Activated T-cell treated with anti-CD3 and anti-CD28 coated beads, Interleukin-2, amount 50 U/mL, for 1 hour (primary cell): ENCODE results near the gene NLRP1.

Experiments used
- DNase-seq: peaks from one replicate; pipeline ENCODE4 v3.0.0-alpha.2; 2020

NLRP1 gene

DNA sequence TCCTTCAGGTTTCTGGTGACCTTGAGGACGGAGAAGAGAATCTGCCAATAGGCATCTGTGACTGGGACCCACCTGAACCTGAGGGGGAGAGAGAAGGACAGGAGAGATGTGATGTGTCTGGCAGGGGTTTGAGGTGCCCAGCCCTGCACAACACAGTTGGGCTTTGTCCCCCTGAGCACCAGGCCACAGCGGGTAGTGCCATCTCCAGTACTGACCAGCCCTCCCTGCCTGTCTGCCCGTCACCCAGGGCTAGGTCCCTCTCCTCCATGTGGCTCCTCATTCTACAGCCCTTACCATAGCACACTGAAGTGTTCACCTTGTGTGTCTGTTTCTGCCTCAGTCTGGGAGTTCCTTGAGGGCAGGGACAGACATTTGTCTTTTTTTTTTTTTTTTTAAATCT, 30.8 kb downstream of the NLRP1 start:
- peak; percentile 4 for DNase-seq

DNA sequence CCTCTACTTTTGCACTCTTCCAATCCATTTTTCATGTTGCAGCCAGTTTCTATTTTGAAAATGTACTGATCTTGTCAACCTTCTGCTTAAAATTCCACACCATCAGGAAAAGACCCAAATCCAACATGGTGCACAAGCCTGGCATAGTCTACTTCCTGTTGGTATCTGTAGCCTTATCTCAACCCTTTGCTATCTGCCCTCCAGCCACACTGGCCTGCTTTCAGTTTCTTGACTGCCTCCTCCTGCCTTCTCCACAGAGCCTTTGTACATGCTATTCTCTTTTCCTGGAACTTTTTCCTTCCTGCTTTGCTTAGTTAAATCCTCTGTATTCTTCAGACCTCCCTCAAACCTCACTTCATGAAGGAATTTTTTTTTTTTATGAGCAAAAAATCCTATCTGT, 31.5 kb downstream of the NLRP1 start:
- no peak for DNase-seq

GRCh38 chr17:5545051-5545987, 39.0 kb downstream of the NLRP1 start:
- DNase-seq = peak; percentile 10

DNA sequence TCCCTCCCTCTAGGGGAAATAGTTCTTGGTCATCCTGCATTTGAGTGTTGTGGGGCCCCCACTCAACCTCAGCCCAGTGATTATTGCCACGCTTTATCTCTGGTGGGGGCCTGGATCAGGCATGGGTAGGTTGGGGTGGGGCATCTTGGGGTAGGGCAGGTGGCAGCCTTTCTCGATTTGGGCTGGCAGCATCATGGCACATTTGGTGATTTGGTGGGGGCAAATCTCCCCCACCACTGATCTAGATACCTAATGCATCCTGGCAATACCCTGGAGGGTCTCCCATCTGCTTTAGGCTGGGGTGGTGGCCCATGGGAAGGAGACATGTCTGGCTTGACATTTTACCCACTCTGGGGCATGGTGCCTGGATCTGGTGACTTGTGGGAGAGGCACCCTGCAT, 40.2 kb downstream of the NLRP1 start:
- DNase-seq = peak; percentile 9

GRCh38 chr17:5541610-5542202, 42.6 kb downstream of the NLRP1 start:
- DNase-seq = peak; percentile 4

- DNase-seq = peak; percentile 11
These were observed 44.0 kb downstream of the NLRP1 start for GRCh38 chr17:5540321-5540720.

- DNase-seq = no peak
These were observed 45.0 kb downstream of the NLRP1 start for GRCh38 chr17:5539286-5539685.

DNA sequence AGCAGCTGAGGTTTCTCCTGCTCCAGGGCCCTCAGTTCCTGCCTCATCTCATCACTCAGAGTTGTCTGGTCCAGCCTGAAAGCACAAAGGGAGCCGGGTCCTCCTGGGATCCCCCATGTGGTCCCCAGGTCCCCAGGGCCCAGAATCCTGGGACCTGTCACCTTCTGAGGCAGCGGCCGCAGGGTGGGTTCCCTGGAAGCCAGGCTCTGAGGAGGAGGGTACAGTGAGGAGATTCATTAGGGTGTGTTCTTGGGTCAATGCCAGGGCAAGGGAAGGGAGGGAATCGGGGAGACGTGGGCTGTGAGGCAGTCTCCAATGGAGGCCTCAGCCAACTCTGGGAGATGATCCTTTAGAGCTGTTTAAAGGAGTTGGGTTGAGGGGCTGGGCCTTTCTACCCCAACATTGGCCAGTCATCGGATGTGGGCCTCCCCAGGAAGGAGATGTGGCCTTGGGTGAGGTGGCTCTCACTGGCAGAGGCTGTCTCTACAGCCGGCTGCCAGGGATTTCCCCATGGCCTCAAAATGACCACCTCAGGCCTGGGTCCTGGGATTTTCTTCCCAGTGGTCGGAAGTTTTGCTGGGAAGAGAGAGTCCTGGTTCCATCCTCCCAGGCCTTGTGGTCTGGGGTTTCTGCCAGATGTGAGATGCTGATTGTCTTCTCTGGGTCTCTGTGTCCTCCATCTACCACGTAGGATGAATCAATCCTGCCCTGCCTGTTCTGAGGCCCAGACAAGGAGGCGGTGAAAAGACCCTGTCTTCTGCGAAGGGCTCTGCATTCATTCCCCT, 47.3 kb downstream of the NLRP1 start:
- no peak for DNase-seq

DNA sequence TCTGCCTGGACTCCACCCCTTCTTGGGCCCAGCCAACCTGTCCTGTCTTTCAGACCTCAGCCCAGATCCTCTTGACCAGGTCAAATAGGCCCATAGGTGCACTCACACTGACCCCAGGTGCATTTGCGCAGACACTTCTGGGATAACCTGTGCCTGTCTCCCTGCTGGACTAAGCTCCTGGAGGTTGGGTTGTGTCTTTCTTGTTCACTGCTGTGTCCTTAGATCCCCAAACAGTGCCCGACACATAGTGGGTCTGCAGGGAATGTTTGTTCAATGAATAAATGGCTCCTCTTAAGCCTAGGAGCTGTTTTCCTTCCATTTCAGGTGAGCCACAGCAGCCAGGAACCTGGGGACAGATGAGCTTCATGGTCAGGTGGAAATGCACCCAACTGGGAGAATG, 48.9 kb downstream of the NLRP1 start:
- DNase-seq = no peak

DNA sequence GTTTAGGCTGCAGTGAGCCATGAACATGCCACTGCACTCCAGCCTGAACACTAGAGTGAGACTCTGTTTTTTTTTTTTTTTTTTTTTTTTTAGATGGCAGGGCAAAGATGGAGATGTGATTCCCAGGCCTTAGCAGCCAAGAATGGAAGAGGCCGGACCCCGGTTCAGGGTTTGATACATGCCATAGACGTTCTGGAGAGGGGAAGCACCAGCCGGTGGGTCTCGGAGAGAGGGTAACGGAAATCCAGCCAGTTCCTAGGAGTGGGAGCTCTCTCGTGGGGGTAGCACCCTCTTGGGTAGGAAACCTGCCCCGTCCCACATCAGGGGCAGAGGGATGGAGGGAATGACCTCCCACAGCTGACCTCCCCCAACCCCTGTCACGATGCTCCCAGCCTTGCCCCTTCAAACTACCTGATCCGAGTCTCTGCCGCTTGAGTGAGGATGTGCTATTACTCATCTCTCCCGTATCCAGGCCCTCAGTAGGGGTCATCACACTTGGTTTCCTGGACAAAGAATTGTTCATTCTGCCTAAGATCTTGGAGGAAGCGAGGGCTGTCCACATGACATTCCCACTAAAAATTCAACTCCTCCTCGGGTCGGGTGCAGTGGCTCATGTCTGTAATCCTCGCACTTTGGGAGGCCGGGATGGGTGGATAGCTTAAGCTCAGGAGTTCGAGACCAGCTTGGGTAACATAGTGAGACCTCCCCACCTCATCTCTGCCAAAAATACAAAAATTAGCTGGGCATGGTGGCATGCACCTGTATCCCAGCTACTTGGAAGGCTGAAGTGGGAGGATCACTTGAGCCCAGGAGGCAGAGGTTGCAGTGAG, 50.6 kb downstream of the NLRP1 start:
- DNase-seq = no peak

DNA sequence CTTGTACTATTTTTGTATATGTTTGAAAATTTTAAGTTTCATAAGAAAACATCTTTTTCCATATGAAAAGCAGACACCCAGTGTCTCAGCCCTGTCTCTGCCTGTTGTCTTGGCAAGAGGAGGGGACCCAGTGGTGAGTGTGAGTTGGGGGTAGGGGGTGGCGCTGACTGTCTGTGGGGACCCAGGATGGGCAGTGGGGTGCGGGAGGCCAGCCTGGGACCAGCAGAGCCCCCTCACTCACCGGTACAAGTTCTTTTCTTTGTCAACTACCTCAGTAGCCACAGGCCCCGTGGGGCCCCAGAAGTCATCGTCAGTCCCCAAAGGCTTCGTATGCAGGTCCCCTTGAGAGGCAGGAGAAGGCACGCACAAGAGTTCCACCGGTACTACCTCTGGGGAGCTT, 51.7 kb downstream of the NLRP1 start:
- DNase-seq = no peak

DNA sequence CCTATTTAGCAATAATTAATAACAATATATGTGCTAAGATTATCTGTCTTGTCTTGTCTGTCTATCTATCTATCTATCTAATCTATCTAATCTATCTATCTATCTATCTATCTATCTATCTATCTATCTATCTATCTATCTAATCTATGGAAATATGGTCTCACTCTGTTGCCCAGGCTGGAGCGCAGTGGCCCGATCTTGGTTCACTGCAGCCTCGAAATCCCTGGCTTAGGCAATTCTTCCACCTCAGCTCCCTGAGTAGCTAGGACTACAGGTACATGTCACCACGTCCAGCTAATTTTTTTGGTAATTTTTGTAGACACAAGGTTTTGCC, 53.3 kb downstream of the NLRP1 start:
- DNase-seq = no peak

- no peak for DNase-seq
These were observed 53.8 kb downstream of the NLRP1 start for GRCh38 chr17:5530265-5531084.

DNA sequence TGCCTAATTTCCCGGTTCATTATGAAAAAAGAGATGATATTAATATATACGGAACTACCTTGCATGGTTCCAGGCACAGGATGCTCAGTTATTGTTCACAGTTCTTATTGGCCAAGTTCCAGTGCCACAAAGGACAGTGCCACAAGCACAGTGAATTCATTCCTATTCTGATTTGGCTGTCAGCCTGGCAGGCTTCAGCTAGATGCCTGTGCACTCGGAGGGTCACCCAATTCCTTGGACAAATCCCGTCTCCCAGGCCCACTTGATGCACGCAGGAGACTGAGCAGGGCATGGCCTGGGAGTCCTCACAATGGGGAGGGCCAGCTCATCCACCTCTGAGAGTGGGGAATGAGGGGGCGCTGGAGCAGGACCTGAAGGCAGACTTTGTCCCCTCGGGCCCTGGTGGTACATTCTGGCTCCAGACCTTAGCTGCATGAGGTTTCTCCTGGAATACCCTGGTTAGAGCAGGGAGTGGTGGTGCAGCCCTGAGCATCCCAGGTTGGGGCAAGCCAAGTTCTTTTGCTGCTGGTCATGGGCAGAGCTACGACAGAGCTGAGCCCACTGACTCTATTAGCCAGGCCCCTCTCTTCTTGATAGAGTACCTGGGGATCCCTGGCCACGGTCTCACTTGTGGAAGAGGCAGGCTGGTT, 56.6 kb downstream of the NLRP1 start:
- DNase-seq = no peak

- no peak for DNase-seq
These were observed 57.3 kb downstream of the NLRP1 start for GRCh38 chr17:5526821-5527598.

DNA sequence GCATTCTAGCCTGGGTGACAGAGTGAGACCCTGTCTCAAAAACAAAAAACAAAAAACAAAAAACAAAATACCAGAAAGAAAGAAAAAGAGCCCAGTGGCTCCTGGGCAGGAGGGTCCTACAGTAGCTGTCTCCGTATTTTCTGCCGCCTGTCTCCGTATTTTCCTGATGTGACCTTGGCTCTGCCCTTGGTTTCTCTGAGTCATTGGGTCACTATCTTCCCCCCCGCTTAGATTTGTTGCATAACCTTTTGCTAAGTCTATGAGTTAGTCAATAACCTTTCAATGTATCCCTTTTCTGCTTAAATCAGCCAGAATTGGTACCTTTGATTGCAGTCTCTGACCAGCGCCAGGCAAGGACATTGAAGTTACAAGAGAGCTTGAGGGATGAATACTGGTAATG, 61.1 kb downstream of the NLRP1 start:
- no peak for DNase-seq

DNA sequence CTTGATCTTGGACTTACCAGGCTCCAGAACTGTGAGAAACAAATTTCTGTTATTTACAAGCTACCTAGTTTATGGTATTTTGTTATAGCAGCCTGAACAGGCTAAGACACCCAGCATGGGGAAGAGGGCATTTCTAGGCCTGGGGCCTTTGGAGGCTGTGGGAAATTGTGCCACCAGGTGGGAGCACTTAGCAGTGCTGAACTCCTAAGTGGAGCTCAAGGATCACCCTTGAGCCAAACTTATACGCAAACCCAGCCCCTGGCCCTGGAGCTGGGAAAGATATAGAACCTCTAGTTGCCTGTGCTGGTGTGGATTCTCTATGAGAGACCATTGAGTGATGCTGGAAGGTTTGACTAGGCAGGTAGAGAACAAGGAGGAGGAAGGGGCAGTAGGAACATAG, 61.8 kb downstream of the NLRP1 start:
- DNase-seq = no peak

GRCh38 chr17:5516060-5516792, 68.1 kb downstream of the NLRP1 start:
- DNase-seq = no peak

DNA sequence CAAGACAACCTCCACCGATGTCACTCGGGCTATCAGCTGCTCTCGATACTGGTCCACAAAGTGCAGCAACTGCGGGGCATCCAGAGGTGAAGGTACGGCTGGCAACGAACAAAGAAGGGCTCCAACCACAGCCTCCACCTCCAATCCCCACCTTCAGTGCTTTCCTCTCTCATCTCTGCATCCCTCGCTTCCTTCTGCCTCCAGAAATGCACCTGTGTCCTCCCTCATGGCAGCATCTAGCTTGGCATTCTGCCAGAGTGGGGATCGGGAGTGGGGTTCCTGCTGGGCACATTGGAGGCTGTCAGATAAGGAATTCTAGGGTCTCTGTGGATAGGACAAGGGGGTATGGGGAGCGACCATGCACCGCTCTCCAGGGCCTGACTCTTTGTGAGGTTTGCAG, 69.3 kb downstream of the NLRP1 start:
- no peak for DNase-seq

DNA sequence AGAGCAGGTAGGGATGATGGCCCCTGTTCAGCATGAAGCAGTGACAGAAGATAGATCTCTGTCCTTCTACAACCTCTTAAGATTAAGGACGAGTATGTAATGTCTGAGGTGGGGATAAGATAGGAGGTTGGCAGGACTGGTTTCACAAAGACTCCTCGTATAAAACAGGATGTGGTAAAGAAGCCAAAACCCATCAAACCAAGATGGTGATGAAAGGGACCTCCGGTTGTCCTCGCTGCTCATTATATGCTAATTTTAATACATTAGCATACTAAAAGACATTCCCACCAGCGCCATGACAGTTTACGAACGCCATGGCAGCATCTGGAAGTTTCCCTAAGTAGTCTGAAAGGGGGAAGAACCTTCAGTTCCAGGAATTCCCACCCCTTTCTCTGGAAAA, 70.7 kb downstream of the NLRP1 start:
- DNase-seq = peak; percentile 13
